Measurements from ENCODE around the gene LYPD4. TPM values are rescaled to one million over a fixed set of nuclear protein-coding genes. Genes with fewer than 3 reads are reported as not detected.

Gene LYPD4
- total RNA-seq, 1 donor from 2014 or later, result not detected

GRCh38 chr19:41850381-41850780 lies 5.9 kb upstream of the LYPD4 start:
- no peak for DNase-seq (ENCODE audit: low read depth)

DNA sequence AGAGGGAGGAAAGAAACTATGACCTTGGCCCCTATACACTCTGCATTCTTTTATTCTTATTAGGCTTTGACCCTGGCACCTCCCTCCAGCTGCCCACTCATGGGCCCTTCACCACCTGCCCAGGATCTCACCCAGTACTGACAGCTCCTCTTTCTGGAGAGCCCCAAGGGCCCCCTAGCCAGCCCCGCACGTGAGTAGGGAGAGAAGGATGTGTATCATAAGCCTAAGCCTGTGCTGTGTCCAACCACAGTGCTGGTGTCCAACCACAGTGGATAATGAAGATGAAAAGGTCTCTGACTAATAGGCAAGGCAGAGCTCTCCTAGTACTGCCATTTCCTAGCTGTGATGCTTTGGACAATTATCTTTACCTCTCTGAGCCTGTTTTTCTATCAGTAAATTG lies 4.6 kb upstream of the LYPD4 start:
- DNase-seq (ENCODE audit: low read depth), result no peak

DNA sequence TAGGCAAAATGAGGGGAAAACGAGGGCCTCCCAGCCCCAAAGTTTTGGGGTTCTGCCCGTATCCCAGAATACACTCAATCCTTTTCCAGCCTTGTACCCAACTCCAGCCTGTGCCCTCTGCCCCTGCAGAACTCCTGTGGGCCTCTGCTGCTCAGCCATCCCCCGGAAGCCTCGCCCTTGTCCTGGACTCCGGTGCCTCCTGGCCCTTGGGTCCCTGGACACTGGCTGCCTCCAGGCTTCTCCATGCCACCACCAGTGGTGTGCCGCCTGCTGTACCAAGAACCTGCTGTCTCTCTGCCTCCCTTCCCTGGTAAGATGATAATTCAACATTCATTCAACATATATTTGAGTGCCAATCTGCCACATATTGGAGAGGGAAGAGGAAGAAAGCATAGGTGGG lies 4.2 kb upstream of the LYPD4 start:
- DNase-seq (ENCODE audit: low read depth), result no peak

DNA sequence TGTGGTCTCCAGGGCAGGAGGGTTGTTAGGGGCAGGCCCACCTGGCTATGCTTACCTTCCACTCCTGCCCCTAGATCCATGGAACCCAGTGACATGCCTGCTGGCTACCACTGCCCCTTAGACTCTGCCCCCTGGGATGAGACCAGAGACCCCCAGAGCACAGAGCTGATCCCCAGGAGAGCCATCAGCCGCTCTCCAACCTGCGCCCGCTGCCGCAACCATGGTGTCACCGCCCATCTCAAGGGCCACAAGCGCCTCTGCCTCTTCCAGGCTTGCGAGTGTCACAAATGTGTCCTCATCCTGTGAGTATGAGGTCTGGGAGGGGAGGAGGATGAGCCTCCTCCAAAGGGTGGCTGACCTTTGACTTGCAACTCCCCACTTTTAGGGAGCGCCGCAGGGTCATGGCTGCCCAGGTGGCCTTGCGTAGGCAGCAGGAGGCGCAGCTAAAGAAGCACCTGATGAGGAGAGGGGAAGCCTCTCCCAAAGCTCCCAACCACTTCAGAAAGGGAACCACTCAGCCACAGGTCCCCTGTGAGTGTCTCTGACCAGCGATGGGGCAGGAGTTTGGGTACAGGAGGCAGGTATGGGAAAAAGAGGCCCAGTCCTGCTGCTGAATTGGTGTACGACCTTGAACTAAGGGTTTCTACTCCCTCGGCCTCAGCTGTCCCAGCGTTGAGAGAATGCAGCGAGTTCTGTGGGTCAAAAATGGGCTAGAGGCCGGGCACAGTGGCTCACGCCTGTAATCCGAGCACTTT lies 3.0 kb upstream of the LYPD4 start:
- DNase-seq (ENCODE audit: low read depth), result no peak

- DNase-seq (ENCODE audit: low read depth), result no peak
These were observed 638 bp upstream of the LYPD4 start for GRCh38 chr19:41845051-41845590.

- no peak for DNase-seq (ENCODE audit: low read depth)
These were observed 343 bp upstream of the LYPD4 start, which contains the start of gene DMRTC2 for GRCh38 chr19:41845001-41845050. Gene DMRTC2 (plus strand): TSS chr19:41845042. CDS start chr19:41847429, 2,387 bp downstream.

DNA sequence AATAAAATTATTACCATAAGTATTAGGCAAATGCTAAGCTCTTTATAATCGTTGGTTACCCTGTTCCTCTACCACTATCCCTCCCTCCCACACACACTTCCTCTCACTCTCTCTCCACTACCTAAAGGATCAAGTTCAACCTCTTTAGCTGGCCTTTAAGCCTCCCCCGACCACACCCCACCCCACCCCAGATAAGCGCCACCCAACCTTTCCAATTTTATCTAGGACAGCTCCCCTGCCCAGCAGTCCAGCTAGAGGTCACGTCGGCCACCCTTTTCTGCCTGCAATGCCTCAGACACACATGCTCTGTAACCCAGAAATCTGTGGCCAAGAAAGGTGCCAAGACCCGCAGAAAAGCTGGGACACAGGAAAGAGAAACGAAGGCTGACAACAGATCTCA lies 1.1 kb downstream of the LYPD4 start:
- no peak for DNase-seq (ENCODE audit: low read depth)

DNA sequence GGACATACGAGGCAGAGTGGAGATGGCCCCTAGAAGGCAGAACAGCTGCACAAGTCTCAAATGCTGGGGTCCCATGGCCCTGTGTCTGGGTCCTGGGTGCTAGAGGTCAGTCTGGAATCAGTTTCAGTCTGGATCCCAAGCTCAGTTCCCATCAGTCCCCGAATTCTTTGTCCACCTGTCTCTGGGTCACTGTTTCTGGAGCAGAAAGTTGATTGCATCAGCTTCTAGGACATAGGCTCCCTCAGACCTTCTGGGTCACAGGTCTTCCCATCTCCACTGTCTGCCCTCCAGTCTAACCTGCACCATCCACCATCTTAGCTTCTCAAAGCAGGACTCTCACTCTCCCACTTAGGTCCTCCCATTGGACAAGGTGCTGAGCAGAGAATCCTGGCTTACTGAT lies 5.3 kb downstream of the LYPD4 start:
- DNase-seq (ENCODE audit: low read depth), result no peak

DNA sequence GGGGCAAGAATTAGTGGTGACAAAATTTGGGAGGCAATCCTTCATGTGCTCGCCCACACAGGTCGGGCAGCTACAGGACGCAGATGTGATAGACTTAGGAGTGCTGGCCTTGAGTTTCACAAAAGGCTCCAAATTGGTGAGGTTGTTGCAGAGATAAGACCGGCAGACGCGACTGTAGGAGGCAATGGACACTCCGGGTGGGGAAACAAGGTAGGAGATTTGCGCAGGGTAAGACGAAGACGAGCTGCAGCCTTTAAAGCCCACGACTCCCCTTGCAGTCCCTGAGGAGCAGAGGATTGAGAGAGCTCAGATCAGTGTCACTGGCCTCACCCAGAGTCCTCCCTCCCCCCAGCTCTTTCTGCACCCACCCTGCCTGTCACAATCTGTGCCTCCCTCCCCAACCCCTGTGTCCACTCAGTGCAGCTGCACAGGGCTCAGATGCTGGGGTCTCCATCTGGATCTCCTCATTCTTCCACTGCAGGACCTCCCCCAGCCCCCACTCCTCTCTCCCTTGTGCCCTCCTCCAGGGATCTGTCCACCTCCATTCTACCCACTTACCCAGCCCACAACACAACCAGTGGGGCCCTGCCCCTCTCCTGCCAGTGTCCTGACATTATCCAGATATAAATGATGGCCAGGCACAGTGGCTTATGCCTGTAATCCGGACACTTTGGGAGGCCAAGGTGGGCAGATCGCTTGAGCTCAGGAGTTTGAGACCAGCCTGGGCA lies 6.3 kb downstream of the LYPD4 start:
- no peak for DNase-seq (ENCODE audit: low read depth)

DNA sequence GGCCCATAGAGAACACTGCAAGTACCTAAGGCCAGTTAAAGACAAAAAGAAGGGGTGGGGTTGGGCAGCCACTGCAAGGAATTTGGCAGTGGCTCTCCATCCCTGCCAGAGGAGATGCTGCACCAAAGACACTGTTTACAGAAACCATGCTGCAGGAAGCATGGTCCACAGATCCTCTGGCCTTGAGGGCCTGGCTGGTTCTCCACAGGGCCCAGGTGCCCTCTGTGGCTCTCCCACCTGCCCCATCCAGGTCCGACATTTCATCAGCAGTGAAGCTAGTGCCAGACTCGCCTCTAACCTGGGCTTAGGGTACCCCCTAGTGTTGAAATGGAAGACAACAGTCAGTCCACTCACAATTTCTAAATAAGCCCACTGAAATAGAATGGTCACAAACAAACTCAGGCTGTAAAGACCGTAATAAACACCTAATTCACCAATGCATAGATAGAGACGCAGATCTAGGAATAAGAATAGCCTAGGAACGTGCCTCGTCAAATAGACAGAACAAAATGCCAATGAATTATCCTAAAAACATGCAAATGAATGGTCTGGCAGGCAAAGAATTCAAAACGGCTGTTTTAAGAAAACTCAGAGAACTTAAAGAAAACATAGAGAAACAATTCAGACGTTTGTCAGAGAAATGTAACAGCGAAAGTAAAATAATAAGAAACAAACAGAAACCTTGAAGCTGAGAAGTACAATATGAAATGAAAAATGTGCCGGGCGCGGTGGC lies 23.3 kb downstream of the LYPD4 start:
- peak; percentile 35 for DNase-seq (ENCODE audit: low read depth)

DNA sequence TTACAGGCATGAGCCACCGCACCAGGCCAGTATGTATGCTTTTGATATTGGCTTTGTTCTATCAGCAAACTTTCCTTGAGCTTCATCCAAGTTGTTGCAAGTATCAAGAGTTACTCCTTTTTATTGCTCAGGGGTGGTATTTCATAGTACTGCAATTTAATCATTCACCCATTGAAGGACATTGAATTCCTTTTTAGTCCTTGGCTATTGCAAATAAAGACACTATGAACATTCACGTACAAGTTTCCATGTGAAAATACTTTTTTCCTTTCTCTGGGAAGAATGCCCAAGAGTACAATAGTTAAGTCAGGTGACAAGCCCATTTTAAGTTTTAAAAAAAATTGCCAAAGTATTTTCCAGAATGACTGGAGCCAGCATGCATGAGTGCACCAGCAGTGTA lies 27.7 kb downstream of the LYPD4 start:
- DNase-seq (ENCODE audit: low read depth), result peak; percentile 6

GRCh38 chr19:41815301-41815700 lies 29.2 kb downstream of the LYPD4 start:
- no peak for DNase-seq (ENCODE audit: low read depth)

- DNase-seq (ENCODE audit: low read depth), result no peak
These were observed 30.6 kb downstream of the LYPD4 start for GRCh38 chr19:41813911-41814310.

DNA sequence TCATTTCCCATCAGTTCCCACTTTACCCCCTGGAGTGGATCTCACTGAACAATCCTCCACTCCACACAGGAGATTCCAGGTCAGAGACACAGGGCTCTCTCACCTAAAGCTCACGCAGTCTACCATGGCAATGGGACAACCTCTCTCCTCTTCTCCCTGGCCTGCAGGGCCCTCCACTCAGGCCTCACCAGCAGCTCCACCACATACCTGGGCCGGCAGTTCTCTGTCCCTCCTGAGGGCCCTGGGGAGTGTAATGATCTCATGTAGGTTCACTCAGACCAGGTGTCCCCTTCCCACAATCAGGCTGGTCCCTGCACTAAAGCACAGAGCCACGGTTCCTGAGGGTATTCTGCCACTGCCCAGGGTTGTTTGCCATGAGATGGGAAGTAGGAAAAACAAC lies 32.5 kb downstream of the LYPD4 start:
- no peak for DNase-seq (ENCODE audit: low read depth)

DNA sequence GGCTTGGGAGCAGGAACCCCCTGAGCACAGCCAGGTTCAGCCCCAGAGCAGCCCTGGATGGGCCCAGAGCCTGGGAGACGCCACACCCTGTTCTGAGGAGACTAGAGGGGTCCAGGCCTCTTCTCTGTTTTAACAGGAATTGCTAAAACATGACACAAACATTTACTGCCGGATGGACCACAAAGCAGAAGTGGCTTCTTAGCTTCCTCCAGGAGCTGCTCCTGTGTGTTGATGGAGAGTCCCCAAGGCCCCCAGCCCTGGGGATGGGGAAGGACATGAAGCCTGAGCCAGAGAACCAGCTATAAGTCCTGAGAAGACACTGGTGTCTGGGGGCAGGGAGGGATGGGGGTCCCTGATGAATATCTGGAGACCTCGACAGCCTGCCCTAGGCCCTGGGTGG lies 33.4 kb downstream of the LYPD4 start:
- DNase-seq (ENCODE audit: low read depth), result no peak

GRCh38 chr19:41810301-41810700 lies 34.2 kb downstream of the LYPD4 start:
- no peak for DNase-seq (ENCODE audit: low read depth)

DNA sequence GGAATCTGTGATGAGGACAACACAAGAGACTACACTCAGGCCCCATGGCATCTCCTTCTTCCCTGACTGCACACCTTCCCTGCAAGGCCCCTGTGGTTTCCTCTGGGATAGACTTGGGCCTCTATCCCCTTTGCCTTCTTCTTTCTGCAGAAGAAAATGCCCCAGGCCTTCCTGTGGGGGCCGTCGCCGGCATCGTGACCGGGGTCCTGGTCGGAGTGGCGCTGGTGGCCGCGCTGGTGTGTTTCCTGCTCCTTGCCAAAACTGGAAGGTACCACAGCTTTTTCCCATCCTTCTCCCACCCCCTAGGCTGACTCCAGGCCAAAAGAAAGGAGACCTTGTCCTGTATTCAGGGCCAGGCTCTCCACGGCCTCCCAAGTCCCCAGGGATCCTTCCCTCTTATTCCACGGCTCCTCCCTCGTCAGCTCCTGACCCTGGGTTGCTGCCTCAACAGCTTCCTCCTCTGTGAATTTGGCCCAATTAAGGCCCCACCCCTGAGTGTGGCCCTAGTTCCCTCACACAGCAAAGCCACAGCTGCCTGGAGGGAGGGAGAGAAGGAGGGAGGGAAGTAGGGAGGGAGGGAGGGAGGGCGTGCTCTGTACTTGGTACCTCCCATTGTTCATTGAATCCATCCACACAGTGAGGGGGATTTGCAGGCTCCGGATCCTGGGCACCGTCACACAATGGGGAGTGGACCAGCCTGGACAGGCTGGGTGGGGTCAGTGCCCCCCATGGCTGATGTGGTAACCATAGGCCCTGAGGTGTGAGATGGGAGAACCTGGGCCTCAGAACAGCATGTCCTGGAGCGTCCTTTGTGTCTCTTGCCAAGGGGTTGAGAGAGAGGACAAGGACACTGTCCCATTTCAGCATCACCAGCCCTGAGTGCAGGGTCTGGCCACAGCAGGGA lies 35.6 kb downstream of the LYPD4 start:
- DNase-seq (ENCODE audit: low read depth), result no peak

GRCh38 chr19:41807176-41807575 lies 37.3 kb downstream of the LYPD4 start:
- no peak for DNase-seq (ENCODE audit: low read depth)

DNA sequence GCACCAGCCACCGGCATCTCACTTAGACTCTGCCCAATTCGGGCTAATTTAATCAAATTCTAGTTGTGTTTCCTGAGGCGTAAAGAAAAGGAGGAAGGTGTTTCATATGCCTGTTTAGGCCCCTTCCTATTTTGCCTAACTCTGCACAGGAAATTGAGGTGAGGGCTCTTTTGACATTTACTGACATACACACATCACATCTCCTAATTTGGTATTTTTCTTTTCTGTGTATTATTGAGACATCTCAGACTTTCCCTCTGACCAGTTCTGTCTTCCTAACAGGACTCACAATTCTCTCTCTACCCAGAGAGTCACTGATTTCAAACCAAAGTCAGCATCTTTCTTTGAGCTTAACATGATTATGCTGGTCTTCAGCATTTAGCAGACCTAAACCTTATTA lies 40.1 kb downstream of the LYPD4 start:
- DNase-seq (ENCODE audit: low read depth), result no peak

- DNase-seq (ENCODE audit: low read depth), result no peak
These were observed 41.7 kb downstream of the LYPD4 start for GRCh38 chr19:41802770-41803169.

DNA sequence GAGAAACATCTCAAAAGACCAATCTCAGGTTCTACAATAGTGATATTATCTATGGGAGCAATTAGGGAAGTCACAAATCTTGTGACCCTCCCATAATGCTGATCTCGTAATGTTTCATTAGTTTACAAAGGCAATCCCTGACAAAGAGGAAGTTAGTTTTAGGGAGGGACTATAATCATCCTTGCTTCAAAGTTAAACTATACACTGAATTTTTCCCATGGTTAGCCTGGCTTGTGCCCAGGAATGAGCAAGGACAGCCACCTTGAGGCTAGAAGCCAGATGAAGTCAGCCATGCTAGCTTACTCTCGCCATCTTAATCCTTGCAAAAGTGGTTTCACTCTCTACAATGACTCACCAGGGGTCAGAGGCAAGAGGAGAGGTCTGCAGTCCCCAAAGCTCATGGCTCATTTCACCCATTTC lies 42.7 kb downstream of the LYPD4 start:
- DNase-seq (ENCODE audit: low read depth), result peak; percentile 3

DNA sequence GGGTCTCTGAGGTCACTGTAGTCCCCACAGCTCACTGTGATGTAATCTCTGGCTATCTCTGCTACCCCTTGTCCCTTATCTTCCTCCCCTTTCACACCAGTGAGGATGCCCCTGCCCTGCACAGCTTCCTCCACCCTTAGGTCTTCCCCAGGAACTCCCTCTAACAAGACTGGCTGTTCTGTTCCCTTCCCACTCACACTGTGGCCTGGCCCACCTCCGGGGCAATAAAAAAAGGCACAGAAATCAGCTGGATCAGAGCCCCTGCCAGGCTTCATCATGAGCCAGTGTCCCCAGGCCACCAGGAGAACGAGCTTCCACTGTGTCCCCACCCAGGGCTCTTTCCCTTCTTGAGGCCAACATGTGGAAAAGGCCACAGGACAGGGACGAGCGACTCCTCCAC lies 43.5 kb downstream of the LYPD4 start:
- no peak for DNase-seq (ENCODE audit: low read depth)

Measured in renal cortical epithelial cell (primary cell).